HG02610 (cell line): ENCODE results near the gene PPP3R1.

Experiments
- ATAC-seq: cut with Tn5 transposase; IDR thresholded peaks from one replicate; pipeline ENCODE4 v1.9.1; 2021; ENCODE audit warnings: mild to moderate bottlenecking, moderate library complexity; ENCODE audit not compliant: unreplicated experiment

Gene PPP3R1

DNA sequence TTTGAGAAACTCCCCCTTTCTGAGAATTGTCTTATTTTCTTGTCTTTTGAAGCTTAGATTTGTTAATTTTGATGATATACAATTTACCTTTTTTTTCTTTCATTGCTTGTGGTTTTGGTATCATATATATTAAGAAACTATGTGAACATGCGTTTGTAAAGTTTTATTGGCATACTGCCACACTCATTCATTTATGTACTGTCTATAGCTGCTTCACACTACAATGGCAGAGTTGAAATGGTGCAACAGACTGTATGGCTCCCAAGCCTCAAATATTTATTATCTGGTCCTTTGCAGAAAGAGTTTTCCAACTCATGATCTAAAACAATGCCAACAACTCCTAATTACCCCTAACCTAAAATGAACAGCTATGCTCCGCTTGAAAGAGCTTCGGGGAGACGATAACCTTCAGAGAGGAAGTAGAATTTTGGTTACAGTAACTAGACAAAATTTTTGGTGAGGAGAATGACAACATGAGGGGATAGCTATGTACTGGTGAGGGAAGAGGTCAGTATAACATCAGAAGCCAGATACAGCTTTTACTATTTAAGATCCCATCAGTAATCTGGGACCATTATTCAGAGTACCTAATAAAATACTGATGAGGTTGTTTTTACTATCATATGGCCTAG is 16.1 kb downstream of the PPP3R1 start:
- no peak for ATAC-seq

DNA sequence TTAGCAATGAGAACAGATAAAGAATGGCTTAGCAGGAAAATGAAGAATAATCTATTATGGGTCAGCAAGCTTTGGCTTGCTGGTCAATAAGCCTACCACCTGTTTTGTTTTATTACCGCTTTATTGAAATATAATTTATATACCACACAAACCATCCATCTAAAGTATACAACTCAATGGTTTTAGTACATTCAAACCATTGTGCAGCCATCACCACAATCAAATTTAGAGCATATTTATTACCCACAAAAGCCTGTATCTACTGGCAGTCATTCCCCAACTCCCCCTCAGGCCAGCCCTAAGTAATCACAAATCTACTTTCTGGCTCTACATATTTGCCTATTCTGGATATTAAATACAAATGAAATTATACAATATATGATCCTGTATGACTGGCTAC is 17.2 kb downstream of the PPP3R1 start:
- no peak for ATAC-seq

DNA sequence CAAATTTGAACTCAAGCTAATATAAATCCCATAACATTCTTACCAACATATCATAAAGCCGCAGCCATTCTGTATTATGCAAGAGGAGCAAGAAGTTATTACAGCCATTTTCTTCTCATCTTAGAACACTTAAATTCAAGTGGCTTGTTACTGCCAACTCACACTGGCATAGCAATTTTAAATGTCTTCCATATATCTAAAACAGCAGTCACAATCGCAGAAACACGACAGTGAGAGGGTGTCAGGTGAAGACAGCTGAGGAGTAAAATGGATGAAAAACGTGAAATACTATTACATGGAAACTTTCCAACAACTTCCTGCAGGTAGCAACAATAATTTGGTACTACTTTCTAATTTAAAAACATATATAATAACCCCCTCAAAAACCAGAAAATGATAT is 17.9 kb downstream of the PPP3R1 start:
- ATAC-seq: no peak

DNA sequence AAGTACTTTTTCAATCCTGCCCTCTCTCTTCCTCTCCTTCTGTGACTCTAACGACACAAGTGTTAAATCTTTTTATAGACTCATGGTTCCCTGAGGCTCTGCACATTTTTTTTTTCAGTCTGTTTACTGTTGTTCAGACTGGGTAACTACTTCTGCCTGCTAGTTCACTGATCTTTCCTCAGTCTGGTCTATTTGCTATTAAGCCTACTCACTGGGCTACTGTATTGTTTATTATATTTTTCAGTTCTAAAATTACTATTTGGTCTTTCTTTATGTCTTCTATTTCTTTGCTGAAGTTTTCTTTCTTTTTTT is 21.3 kb downstream of the PPP3R1 start:
- ATAC-seq: no peak

DNA sequence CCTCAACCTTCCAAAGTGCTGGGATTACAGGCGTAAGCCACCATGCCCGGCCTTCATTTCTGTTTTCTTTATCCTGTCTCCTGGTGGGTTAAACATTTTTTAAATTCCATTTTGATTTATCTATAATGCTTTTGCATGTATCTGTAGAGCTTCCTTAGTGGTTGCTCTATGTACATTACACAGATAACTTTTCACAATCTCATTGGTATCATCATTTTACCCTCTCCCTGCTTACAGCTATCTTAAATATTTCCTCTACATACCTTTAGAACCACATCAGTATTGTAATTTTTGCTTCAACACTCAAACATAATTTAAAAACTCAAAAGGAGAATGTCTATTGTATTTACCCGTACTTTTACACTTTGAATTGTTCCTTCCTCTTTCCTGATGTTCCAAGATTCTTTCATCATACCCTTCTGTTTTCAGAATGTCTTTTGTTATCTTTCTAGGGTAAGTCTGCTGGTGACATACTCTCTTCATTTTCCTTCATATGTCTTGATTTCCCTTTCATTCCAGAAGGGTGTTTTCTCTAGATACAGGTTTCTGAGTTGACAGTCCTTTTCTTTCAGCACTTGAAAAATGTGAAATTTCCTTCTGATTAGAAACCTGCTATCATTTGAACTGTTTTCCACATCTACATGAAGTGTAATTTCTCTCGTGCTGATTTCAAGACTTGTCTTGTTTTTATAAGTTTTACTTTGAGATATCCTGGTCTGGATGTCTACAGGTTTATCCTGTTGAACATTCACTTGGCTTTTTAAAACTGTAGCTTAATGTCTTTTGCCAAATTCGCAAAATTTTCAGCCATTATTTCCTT is 21.9 kb downstream of the PPP3R1 start:
- no peak for ATAC-seq

DNA sequence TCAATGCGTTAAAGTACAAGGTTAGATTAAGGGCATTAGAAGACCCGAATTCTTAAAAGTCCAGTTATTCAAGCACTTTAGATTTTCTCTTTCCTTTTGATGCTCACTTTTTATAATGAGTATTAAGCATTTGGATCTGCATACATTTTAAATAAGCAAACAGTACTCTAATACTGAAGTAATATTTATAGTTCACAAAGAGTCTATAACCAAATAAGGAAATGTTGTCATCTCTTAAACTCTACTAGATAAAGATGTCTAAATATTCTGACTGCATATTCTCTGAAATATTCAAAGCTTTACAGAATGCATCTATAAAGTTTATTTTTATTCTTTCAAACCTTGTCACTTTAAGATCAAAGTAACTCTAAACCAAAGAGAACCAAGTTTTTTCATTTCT is 25.5 kb downstream of the PPP3R1 start:
- ATAC-seq: no peak

DNA sequence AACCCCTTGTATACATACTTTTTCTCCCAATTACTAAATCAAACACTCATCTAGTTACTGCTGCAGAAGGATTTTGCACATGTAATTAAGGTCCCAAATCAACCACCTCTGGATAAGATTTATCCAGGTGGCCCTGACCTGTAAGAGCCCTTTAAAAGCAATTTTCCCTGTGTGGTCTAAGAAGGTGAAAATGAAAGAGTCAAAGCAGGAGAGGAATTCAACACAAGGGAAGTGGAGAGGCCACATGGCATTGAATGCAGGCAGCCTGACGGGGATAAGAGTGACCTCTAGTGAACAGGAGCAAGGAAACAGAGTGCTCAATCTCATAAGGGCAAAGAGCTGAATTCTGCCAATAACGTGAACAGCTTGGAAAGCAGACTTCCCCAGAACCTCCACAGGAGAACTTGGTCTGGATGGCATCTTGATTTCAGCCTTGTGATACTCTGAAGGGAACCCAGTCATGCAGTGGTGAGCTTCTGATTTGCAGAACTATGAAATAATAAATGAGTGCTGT is 27.2 kb downstream of the PPP3R1 start:
- ATAC-seq: peak; percentile 74

DNA sequence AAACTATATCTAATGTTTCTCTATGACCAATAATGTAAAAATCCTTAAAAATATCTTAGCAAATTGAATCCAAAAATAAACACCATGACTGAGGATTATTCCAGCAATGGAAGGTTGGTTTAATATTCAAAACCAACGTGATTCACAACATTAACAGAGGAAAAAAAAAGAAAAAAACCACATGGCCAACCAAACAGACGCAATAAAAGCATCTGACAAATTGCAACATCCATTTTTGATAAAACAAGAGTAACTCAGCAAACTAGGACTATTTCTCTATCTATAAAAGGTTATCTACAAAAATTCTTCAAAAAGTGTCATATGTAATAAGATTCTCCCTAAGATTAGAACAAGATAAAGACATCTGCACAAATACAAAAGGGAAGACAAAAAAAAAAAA is 28.9 kb downstream of the PPP3R1 start:
- ATAC-seq: no peak

DNA sequence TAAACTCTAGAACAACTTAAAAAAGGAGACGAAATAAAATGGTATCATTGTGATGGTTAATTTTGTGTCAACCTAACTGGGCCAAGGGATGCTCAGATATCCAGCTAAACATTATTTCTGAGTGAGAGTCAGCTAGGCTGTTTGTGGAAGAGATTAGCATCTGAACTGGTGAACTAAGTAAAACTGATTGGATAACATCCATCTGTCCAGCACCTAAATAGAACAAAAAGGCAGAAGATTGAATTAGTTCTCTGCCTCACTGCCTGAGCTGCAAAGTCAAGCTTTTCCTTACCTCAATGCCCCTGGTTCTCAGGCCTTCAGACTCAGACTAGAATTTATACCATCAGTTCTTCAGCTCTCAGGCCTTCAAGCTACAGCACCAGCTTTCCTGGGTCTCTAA is 30.0 kb downstream of the PPP3R1 start:
- no peak for ATAC-seq

DNA sequence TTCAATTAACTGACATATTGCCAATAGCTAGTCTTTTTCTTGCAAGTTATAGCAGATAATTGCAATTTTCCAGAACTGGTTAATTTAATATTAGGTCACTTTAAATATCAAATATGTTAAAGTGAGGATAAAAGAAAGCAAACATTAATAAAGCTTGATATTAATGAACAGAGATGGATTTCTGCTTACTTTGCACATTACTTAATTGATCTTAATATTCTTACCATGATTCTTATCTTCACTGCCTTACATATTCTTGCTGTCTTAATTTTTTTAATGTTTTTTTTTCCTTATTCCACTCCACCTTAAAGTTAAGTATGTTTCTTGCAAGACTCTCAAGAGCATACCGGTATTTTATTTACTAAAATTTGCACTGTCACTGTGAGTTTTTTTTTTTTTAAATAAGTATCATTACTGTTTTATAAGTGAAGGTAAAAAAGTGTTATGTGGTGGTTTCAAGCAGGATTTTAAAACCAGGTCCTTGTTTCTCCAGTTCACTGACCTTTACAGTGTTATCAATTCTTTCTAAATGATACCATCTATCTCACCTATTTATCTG is 33.9 kb downstream of the PPP3R1 start:
- no peak for ATAC-seq

DNA sequence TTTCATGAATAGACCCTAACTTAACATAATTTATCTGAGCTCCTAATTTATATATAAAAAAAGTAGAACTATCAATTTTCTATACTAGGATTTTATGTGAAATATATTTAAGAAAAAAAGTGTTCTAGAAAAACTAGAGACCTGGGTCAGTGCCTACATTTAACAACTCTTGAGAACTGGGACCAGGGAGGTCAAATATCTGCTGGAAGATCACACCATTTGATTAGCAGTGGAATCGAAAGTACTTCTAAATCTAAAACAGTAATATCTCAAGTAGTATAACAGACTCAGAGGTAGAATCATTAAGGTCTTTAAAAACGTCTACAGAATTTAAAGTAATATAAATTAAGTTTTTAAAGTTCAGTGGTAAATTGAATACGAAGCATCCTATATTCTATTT is 34.6 kb downstream of the PPP3R1 start:
- no peak for ATAC-seq

DNA sequence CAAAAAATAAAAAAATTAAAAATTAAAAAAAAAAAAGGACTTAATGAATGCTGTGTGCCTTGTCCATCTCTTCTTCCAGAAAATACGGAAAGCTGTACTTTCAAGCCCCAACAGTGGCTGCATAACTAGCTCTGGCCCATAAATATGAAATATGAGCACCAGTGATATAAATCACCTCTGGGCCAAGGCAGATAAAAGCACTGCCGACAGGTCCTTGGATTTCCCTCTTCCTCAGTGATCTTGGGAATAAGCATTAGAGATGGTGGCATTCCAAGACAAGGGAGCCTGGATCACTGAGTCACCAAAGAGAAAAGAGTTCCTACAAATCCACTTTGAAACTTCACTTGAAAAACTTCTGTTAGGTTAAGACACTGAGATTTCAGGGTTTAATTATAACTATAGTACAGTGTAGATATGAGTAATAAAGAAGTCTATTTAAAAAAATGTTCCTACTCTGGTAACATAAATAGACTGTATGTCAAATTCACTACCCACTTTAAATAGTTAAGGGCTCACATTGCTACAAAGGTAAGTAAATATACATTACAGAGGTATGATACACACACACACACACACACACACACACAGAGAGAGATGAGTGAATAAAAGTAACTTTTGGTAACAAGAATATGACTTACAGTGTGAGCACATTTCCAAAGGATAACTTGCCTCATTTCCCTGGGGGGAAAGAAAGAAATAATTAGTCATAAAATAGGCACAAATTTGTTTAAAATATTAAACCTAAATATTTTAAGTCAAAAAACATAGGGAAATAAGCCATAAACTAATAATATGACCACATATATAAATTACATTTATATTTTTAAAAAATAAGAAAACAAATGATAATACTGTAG is 35.6 kb downstream of the PPP3R1 start:
- ATAC-seq: peak; percentile 32

DNA sequence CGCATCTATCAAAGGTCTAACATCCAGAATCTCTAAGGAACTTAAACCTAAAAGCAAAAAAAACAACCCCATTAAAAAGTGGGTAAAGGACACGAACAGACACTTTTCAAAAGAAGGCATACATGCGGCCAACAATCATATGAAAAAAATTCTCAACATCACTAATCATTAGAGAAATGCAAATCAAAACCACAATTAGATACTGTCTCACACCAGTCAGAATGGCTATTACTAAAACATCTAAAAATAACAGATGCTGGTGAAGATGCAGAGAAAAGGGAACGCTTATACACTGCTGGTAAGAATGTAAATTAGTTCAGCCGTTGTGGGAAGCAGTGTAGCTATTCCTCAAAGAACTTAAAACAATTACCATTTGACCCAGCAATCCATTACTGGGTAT is 38.0 kb downstream of the PPP3R1 start:
- ATAC-seq: peak; percentile 78

DNA sequence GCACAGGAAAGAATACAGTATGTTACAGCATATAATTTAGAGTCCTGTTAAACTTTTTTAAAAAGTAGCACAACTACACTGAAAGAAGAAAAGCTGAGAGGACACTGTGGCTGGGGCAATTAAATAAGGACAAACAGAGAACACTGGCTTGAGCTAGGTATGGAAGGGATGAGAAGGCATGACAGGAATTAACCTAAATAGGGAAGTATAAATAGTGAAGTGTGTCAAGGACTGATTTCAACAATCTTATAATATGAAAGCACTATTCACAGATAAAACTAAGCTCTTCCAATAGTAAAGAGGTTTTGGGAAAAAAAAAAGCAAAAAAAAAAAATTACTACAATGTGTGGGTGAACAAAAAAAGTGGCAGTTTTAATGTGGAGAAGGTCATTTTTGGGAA is 45.5 kb downstream of the PPP3R1 start:
- no peak for ATAC-seq

DNA sequence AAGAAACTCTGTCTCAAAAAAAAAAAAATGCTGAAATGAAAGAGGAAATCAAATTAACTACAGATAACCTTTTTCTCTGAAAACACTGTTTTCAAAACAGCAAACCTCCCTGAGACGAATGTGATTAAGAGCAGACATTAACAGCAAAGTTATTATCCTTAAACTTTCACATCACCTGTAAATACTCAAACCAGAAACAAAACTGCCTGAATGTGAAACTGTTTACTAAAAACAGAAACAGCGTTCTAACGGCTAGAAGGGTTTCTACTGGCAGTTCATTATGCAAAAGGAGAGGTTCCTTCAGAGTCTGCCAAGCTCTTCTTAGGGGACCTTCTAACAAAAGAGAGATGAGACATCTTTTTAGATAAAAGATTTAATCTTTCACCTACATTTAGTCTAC is 48.7 kb downstream of the PPP3R1 start:
- ATAC-seq: peak; percentile 98

DNA sequence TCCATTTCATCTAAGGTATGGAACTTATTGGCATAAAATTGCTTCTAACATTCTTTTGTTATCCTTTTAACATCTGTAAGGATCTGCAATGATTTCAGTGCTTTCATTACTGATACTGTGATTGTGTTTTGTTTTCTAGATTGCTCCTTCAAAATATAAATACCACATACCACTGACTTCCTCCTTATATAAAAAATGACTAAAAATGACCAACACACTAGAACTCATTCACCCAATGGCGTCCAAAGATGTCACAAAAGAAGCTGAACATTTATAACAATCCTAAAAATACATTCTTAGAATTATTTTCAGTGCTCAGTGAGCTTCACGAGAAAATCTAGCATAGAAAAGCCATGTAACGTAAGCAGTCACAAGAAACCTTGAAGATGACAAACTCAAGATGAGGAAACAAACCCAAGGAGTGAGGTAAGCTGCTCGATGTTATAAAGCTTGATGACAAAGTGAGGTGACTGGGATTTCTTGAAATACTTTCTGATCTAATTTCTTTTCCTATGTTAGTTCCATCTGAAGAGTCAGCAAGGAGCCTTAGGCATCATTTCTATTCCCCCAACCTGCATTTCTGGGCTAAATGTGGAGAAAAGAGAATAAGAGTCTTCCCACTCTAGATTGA is 52.1 kb downstream of the PPP3R1 start:
- ATAC-seq: peak; percentile 29

DNA sequence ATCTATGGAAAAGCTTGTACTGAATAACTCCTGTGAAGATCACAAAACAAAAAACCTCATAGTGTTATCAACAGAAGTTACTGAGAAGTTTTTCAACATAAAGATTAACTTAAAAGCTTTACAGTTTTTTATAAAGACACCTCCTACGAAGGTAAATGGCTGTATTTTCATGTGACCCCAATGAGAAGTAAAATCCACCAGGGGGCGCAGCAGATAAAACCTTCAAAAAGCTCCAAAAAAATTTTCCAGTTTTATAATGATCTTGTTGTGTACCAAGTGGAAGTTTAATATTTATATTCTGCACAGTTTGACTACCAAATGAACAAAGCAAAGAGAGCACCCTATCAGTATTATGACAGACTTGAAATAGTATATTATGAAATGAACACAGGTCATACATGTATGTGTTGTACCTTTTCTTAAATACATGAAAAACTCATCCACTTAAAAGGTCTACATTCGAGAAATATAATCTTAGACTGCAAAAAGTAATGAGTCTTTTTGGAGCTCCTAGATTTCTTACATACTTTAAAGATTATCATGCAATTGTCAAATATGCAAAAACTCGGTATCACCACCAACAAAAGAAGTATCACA is 56.1 kb downstream of the PPP3R1 start:
- no peak for ATAC-seq

DNA sequence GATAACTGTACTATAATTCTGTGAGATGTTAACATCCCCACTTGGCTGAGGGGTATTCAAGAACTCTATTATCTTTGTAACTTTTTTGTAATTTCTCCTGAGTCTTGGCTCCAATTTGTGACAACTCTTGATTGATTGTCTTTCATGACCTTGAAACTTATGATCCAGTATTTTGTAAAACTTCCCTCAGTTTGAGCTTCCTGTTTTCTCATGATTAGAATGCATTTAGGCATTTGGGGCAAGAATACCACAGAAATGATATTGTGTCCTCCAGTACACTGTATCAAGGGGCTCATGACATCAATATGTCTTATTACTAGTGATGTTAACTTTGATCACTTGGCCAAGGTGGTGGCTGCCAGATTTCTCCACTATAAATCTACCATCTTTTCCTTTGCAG is 57.2 kb downstream of the PPP3R1 start:
- ATAC-seq: no peak

DNA sequence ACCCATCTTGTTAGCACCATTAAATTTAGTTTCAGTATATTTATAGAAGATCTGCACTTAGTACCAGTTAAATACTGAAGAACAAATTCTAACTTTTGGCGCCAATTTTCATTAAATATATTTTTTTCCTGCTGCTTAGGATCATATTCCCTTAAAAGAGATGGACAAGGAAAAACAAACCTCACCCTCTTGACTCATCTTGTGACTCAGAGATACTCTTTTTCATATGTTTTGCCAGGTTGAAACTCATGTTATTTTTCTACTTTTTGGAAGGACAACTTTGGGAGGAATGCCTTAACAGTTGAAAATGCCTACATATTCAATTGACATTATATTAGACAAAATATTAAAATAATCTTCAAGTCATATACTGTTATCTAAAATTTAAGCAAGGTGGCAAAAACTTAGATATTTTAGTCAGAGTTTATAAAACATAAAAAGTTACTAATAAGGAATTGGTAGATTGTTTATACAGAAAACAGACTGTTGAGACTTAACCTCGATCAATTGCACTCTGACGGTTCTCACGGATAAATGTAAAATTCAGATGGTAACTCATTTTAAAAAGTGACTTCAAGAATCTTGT is 58.5 kb downstream of the PPP3R1 start:
- ATAC-seq: no peak

DNA sequence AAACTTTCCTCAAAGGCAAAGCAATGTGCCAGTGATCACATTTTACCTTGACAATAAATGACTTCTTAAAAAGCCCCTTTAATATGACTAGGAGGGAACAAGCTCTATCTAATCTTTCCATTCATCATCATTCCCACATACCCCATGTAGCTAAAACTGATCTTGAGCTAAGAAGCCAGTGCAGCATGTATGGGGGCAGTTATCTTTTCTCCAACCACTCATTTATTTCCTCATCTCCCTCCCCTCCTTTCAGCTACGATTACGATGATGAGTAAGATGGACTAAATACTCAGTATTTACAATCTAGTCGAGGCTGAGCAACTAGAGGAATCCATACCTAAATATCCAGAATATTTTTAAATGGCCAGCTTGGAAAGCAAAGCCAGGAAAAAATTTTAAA is 59.2 kb downstream of the PPP3R1 start:
- ATAC-seq: no peak
